Measurements from ENCODE around the gene ENO3.
A peak's percentile ranks its signal among the peaks of the same experiment; 100 is the strongest.

DNA sequence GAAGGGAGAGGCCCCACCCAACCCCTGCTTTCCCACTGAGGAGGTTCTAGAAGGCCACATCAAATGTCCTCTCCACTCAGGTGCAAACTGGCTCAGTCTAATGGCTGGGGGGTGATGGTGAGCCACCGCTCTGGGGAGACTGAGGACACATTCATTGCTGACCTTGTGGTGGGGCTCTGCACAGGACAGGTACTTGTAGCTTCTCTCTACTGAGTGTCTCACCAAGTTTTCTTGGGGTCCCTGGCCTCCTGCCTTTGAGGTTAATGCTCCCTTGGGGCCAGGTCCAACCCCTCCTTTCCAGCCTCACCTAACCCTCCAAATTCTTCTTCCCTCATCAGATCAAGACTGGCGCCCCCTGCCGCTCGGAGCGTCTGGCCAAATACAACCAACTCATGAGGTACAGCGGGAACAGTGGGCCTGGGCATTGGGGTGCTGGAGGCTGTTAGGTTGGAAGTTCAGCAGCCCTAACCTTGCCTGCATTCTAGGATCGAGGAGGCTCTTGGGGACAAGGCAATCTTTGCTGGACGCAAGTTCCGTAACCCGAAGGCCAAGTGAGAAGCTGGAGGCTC, 5.7 kb downstream of the ENO3 start:
- TF ChIP-seq, protein P1, sequence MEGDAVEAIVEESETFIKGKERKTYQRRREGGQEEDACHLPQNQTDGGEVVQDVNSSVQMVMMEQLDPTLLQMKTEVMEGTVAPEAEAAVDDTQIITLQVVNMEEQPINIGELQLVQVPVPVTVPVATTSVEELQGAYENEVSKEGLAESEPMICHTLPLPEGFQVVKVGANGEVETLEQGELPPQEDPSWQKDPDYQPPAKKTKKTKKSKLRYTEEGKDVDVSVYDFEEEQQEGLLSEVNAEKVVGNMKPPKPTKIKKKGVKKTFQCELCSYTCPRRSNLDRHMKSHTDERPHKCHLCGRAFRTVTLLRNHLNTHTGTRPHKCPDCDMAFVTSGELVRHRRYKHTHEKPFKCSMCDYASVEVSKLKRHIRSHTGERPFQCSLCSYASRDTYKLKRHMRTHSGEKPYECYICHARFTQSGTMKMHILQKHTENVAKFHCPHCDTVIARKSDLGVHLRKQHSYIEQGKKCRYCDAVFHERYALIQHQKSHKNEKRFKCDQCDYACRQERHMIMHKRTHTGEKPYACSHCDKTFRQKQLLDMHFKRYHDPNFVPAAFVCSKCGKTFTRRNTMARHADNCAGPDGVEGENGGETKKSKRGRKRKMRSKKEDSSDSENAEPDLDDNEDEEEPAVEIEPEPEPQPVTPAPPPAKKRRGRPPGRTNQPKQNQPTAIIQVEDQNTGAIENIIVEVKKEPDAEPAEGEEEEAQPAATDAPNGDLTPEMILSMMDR (conservative IDR thresholded peaks at IDR 0.05; ENCODE audit: low read depth in 2 of 2): peak; percentile 74 to 84
- TF ChIP-seq POLR2AphosphoS5 (IDR thresholded peaks at IDR 0.05; ENCODE audit: low read depth): no peak
- TF ChIP-seq EZH2 (IDR thresholded peaks at IDR 0.05; ENCODE audit: low read depth, unreplicated experiment): no peak
- no peak for TF ChIP-seq EZH2phosphoT487 (IDR thresholded peaks at IDR 0.05; ENCODE audit: unreplicated experiment)
- TF ChIP-seq ETS1 (IDR thresholded peaks at IDR 0.05): no peak
- TF ChIP-seq CREB1 (CRISPR knock-in tag; IDR thresholded peaks at IDR 0.05; ENCODE audit: low read depth): no peak
- TF ChIP-seq REST (IDR thresholded peaks at IDR 0.05; ENCODE audit: unreplicated experiment): no peak
- no peak for TF ChIP-seq STAT1 (IDR thresholded peaks at IDR 0.05; ENCODE audit: unreplicated experiment)
- no peak for TF ChIP-seq ZNF462 (CRISPR knock-in tag; IDR thresholded peaks at IDR 0.05)
- no peak for TF ChIP-seq ZNF331 (CRISPR knock-in tag; IDR thresholded peaks at IDR 0.05; ENCODE audit: low read depth)
- TF ChIP-seq JUNB (IDR thresholded peaks at IDR 0.05; ENCODE audit: unreplicated experiment): no peak
- TF ChIP-seq NANOG (IDR thresholded peaks at IDR 0.05; ENCODE audit: borderline replicate concordance): no peak
- no peak for TF ChIP-seq ZNF114 (CRISPR knock-in tag; IDR thresholded peaks at IDR 0.05)
